Neural cell (in vitro differentiated cells): ENCODE measurements around the gene TDRD10. TPM values are rescaled to one million over a fixed set of nuclear protein-coding genes. Genes with fewer than 3 reads are reported as not detected.
A peak's percentile ranks its signal among the peaks of the same experiment; 100 is the strongest.

Experiments used
- H2AFZ ChIP-seq: fragments of 200-600, 300-800 bp; sonication (generic), shearing (Covaris generic); 2 replicates; pipeline ENCODE4 v1.6.0; 2014; ENCODE audit warnings: low read depth, mild to moderate bottlenecking, antibody characterized with exemption, low read length, moderate library complexity
- H3F3A ChIP-seq: fragments of 200-600 bp; shearing (Covaris generic); 2 replicates; pipeline ENCODE4 v1.6.1; 2016; ENCODE audit warnings: mild to moderate bottlenecking, moderate library complexity, mixed read lengths, antibody characterized with exemption, low read length; ENCODE audit not compliant: insufficient read depth, poor library complexity, severe bottlenecking
- H3K27ac ChIP-seq: fragments of 200-600, 300-800 bp; sonication (generic), shearing (Covaris generic); 2 replicates; pipeline ENCODE4 v1.5.1; 2014; ENCODE audit warnings: mild to moderate bottlenecking, low read length, moderate library complexity
- H3K27me3 ChIP-seq: fragments of 300-800, 200-600 bp; sonication (generic), shearing (Covaris generic); 2 replicates; pipeline ENCODE4 v1.6.0; 2014; ENCODE audit warnings: mild to moderate bottlenecking, low read depth, low read length, moderate library complexity; ENCODE audit not compliant: insufficient read depth
- H3K36me3 ChIP-seq: fragments of 300-800, 200-600 bp; sonication (generic), shearing (Covaris generic); 2 replicates; pipeline ENCODE4 v1.5.1; 2014; ENCODE audit warnings: mild to moderate bottlenecking, antibody characterized with exemption, low read length, moderate library complexity; ENCODE audit not compliant: insufficient read depth
- H3K4me2 ChIP-seq: fragments of 300-800, 200-600 bp; sonication (generic), shearing (Covaris generic); 2 replicates; pipeline ENCODE4 v1.6.0; 2014; ENCODE audit warnings: mild to moderate bottlenecking, low read length
- H3K4me3 ChIP-seq: fragments of 300-800, 200-600 bp; sonication (generic), shearing (Covaris generic); 2 replicates; pipeline ENCODE4 v1.5.1; 2014; ENCODE audit warnings: mild to moderate bottlenecking, low read length, moderate library complexity
- H3K79me2 ChIP-seq: fragments of 200-600 bp; shearing (Covaris generic); replicated peaks from 2 replicates; pipeline ENCODE4 v1.6.0; 2014; ENCODE audit warnings: mild to moderate bottlenecking, low read length, moderate library complexity; ENCODE audit not compliant: insufficient read depth
- H3K9ac ChIP-seq: fragments of 300-800, 200-600 bp; sonication (generic), shearing (Covaris generic); 2 replicates; pipeline ENCODE4 v1.6.1; 2016; ENCODE audit warnings: mild to moderate bottlenecking, low read length, mixed read lengths
- H3K9me2 ChIP-seq: fragments of 200-600 bp; shearing (Covaris generic); 2 replicates; pipeline ENCODE4 v1.6.1; 2016; ENCODE audit warnings: mild to moderate bottlenecking, low read length, mixed read lengths; ENCODE audit not compliant: insufficient read depth
- H3K9me3 ChIP-seq: fragments of 200-600, 300-800 bp; sonication (generic), shearing (Covaris generic); 2 replicates; pipeline ENCODE4 v1.6.1; 2016; ENCODE audit warnings: mild to moderate bottlenecking, mixed run types, low read length, moderate library complexity, mixed read lengths
- H4K20me1 ChIP-seq: fragments of 200-600 bp; shearing (Covaris generic); 2 replicates; pipeline ENCODE4 v1.6.1; 2016; ENCODE audit warnings: mild to moderate bottlenecking, mixed run types; ENCODE audit not compliant: insufficient read depth
- EP300 ChIP-seq: fragments of 450-650 bp; conservative IDR thresholded peaks from 2 replicates; pipeline ENCODE4 v1.6.1; 2014; ENCODE audit warnings: antibody characterized with exemption, mild to moderate bottlenecking, moderate library complexity; ENCODE audit not compliant: poor library complexity, severe bottlenecking
- EZH2 ChIP-seq: fragments of 200-600, 300-800 bp; shearing (Covaris generic), sonication (generic); IDR thresholded peaks from 2 replicates; pipeline ENCODE4 v1.6.1; 2014; ENCODE audit warnings: antibody characterized with exemption, low read length, borderline replicate concordance, mild to moderate bottlenecking; ENCODE audit not compliant: insufficient read depth, poor library complexity, severe bottlenecking
- MXI1 ChIP-seq: fragments of 450-650 bp; conservative IDR thresholded peaks from 2 replicates; pipeline ENCODE4 v1.6.1; 2014; ENCODE audit warnings: antibody characterized with exemption, mild to moderate bottlenecking; ENCODE audit not compliant: poor library complexity, severe bottlenecking
- POLR2AphosphoS5 ChIP-seq: IDR thresholded peaks from 2 replicates; pipeline ENCODE4 v1.6.1; 2012
- RAD21 ChIP-seq: fragments of 450-650 bp; conservative IDR thresholded peaks from 2 replicates; pipeline ENCODE4 v1.6.1; 2014; ENCODE audit warnings: antibody characterized with exemption, mild to moderate bottlenecking, moderate library complexity
- SMC3 ChIP-seq: fragments of 450-650 bp; conservative IDR thresholded peaks from 2 replicates; pipeline ENCODE4 v1.6.1; 2014; ENCODE audit warnings: antibody characterized with exemption, mild to moderate bottlenecking, moderate library complexity; ENCODE audit not compliant: poor library complexity
- TAF1 ChIP-seq: IDR thresholded peaks from 2 replicates; pipeline ENCODE4 v1.6.1; 2012; ENCODE audit warnings: low read depth
- polyA plus RNA-seq: library from polyadenylated mRNA; depleted of rRNA; stranded (reverse); fragments of >200 nt; gene quantifications from 2 replicates; pipeline ENCODE4 v1.2.3, GENCODE V29; 2014
- TF ChIP-seq, protein P1 (sequence below): fragments of 450-650 bp; IDR thresholded peaks from 2 replicates; pipeline ENCODE4 v1.5.1; 2014; ENCODE audit warnings: antibody characterized with exemption, mild to moderate bottlenecking, moderate library complexity; ENCODE audit not compliant: poor library complexity, severe bottlenecking
- TF ChIP-seq, protein P2 (sequence below): IDR thresholded peaks from 2 replicates; pipeline ENCODE4 v1.6.1; 2012; ENCODE audit warnings: borderline replicate concordance

Gene TDRD10
- polyA plus RNA-seq, 1 donor from 2014 or later = not detected

DNA sequence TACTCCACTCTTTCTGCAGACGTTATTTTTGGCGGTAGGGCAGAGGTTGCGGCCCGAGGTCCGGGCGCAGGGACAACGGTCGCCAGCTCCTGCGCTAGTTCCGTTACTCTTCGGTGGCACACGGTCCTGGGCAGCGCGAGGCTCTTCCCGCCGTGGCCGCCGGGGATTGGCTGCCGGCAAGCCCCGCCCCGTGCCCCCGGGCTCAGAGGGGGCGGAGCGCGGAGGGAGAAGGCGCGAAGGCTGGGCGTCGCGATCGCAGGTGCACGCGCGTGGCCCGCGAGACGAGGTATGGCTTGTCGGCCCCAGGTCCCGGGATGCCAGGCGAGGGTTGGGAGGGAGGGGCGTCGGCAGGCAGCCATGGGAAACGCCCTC is 711 bp downstream of the TDRD10 start:
- H3K36me3 ChIP-seq = no peaks in the 10 kb centered on the region
- H3F3A ChIP-seq = no peaks in the 10 kb centered on the region
- TF ChIP-seq EZH2 (no peak), EP300 (no peak), RAD21 (no peak), TAF1 (no peak), MXI1 (no peak), SMC3 (no peak), POLR2AphosphoS5 (no peak)
- TF ChIP-seq, protein P1, sequence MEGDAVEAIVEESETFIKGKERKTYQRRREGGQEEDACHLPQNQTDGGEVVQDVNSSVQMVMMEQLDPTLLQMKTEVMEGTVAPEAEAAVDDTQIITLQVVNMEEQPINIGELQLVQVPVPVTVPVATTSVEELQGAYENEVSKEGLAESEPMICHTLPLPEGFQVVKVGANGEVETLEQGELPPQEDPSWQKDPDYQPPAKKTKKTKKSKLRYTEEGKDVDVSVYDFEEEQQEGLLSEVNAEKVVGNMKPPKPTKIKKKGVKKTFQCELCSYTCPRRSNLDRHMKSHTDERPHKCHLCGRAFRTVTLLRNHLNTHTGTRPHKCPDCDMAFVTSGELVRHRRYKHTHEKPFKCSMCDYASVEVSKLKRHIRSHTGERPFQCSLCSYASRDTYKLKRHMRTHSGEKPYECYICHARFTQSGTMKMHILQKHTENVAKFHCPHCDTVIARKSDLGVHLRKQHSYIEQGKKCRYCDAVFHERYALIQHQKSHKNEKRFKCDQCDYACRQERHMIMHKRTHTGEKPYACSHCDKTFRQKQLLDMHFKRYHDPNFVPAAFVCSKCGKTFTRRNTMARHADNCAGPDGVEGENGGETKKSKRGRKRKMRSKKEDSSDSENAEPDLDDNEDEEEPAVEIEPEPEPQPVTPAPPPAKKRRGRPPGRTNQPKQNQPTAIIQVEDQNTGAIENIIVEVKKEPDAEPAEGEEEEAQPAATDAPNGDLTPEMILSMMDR = no peak
- TF ChIP-seq, protein P2, sequence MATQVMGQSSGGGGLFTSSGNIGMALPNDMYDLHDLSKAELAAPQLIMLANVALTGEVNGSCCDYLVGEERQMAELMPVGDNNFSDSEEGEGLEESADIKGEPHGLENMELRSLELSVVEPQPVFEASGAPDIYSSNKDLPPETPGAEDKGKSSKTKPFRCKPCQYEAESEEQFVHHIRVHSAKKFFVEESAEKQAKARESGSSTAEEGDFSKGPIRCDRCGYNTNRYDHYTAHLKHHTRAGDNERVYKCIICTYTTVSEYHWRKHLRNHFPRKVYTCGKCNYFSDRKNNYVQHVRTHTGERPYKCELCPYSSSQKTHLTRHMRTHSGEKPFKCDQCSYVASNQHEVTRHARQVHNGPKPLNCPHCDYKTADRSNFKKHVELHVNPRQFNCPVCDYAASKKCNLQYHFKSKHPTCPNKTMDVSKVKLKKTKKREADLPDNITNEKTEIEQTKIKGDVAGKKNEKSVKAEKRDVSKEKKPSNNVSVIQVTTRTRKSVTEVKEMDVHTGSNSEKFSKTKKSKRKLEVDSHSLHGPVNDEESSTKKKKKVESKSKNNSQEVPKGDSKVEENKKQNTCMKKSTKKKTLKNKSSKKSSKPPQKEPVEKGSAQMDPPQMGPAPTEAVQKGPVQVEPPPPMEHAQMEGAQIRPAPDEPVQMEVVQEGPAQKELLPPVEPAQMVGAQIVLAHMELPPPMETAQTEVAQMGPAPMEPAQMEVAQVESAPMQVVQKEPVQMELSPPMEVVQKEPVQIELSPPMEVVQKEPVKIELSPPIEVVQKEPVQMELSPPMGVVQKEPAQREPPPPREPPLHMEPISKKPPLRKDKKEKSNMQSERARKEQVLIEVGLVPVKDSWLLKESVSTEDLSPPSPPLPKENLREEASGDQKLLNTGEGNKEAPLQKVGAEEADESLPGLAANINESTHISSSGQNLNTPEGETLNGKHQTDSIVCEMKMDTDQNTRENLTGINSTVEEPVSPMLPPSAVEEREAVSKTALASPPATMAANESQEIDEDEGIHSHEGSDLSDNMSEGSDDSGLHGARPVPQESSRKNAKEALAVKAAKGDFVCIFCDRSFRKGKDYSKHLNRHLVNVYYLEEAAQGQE = no peak
- peak overlapping the region; percentile 46 for H3K4me3 ChIP-seq
- H3K9me2 ChIP-seq = no peaks in the 10 kb centered on the region
- H3K4me2 ChIP-seq = no peak overlapping the region
- no peak overlapping the region for H3K9ac ChIP-seq
- H3K79me2 ChIP-seq = no peaks in the 10 kb centered on the region
- no peak overlapping the region for H3K27ac ChIP-seq
- H3K9me3 ChIP-seq = peaks cover 7% of the 10 kb centered on the region
- no peaks in the 10 kb centered on the region for H4K20me1 ChIP-seq
- peaks cover 76% of the 10 kb centered on the region for H3K27me3 ChIP-seq
- H2AFZ ChIP-seq = no peak overlapping the region

DNA sequence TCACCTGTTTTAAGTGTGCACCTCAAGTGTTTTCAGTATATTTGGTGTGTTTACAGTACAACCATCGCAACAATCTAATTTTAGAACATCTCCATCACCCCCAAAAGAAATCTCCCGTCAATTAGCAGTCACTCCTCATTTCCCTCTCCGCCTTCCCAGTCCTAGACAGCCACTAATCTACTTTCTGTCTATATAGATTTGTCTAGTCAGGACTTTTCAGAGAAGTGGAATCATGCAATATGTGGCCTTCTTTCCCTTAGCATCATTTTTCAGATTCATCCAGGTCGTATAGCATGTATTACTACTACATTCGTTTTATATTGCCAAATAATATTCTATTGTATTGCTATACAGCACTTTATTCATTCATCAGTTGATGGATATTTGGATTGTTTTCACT is 1.9 kb downstream of the TDRD10 start:
- H3K4me3 ChIP-seq = no peak overlapping the region
- H3K9ac ChIP-seq = no peak overlapping the region
- H3F3A ChIP-seq = no peaks in the 10 kb centered on the region
- H3K27ac ChIP-seq = no peak overlapping the region
- no peaks in the 10 kb centered on the region for H4K20me1 ChIP-seq
- no peaks in the 10 kb centered on the region for H3K79me2 ChIP-seq
- peaks cover 72% of the 10 kb centered on the region for H3K27me3 ChIP-seq
- H3K9me3 ChIP-seq = peaks cover 7% of the 10 kb centered on the region
- H3K4me2 ChIP-seq = no peak overlapping the region
- H3K36me3 ChIP-seq = no peaks in the 10 kb centered on the region
- no peaks in the 10 kb centered on the region for H3K9me2 ChIP-seq
- no peak overlapping the region for H2AFZ ChIP-seq
- no peak for TF ChIP-seq TAF1
- no peak for TF ChIP-seq EZH2
- no peak for TF ChIP-seq POLR2AphosphoS5
- TF ChIP-seq, protein P1 = no peak
- no peak for TF ChIP-seq SMC3
